ENCODE results near the gene GIMAP6.
"Not testable (repeated sequence)": the region's sequence is repeated elsewhere in the genome, so short reads cannot be mapped to it uniquely, and the experiment has no call there.

Gene GIMAP6

DNA sequence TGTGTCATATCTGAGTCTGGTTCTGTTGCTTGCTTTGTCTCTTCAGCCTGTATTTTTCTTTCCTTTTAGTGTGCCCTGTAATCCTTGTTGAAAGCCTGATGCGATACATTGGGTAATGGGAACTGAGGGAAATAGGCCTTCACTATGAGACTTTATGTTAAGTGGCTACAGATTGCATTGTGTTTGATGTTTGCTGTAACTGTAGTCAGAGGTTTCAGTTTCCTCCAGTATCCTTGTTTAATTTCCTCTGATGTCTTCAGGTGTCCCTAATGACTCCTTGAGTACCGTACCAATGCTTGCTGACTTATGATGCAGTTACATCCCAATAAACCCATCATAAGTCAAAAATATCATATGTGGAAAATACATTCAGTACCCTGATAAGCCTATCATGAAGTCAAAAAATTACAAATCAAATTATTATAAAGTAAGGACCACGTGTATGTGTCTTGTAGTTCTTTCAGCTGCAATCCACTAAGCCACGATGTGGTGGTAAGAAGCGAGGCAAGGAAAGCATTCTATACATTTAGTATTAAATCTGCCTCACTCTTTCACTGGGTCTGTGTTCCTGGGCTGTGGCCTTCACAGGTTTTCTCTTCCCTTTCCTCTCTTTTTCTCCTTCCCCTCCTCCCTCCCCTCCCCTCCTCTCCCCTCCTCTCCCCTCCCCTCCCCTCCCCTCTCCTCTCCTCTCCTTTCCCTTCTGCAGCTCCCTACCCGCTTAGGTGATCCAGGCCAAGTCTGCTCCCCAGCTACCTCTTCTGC, 13.3 kb upstream of the GIMAP6 start:
- no peak for DNase-seq (ENCODE audit: low read depth)

- no peak for DNase-seq (ENCODE audit: low read depth)
Measured at GRCh38 chr7:150642926-150643325, 10.7 kb upstream of the GIMAP6 start.

GRCh38 chr7:150641854-150642253, 9.7 kb upstream of the GIMAP6 start:
- no peak for DNase-seq (ENCODE audit: low read depth)

DNA sequence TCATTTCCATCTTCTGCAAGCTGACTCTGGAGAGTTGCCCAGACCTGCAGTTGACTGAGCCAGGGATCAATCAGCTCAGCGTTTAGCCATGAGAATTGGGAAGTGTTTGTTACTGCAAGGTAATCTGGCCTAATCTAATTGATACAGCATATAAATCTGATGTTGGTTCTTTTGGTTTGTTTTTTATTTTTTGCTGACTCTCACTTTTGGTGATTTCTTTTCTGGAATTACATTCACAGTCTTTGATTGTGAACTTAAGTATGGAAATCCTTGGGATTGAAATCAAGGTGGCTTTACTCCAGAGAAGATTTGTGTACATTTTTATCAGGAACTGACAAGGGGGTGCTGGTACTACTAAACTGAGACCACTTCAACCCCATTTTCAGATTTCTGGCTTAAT, 1.7 kb upstream of the GIMAP6 start:
- DNase-seq (ENCODE audit: low read depth): no peak

DNA sequence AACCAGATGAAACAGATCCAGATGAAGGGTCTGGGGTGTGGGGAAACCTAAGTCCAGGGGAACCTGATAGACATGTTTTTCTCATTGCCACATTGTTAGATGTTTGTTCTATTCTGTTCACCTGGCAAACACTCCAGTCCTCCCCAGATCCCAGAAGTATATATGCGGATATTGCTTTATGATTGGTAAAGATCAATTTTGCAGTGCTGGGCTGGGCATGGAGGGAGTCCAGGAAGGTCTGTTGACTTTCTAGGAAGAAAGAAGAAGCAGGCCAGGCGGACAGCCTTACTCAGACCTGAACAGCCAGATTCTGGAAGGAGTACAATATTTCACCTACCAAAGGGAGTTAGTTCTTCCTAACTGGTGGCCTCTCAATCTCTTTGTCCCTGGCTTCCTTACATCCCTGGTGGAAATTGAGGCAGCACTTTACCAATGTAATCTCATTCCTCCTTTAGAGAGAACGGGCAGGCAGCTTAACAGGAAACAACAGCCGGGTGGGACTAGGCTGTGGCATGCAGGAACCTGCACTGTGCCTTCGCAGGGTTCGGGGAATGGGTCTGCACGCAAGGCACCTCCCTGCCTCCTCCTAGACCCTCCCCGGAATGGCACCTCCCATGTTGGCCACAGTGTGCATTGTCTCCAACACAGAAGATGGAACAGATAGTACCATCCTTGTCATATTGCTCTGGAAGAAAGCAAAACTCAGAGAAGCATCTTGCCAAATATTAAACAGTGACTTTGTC, 930 bp downstream of the GIMAP6 start:
- DNase-seq (ENCODE audit: low read depth): peak; percentile 57

DNA sequence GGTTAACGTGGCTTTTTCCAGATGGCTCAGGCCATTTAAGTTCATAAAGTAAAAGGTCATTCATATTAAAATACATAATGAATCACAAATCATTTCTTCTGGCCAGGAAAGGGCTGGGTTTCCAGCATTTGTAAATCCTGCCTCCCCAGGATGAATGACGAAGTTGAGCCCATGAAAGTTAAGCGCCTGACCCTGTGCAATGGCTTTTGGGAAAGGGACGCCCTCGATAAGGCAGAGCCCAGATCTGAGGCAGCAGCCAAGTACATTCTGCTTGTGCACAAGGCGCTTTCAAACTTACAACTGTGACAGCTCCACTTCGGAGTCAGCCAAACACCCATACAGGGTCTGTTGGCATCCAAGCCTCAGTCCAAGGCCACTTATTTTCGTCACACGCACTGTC, 2.8 kb downstream of the GIMAP6 start:
- no peak for DNase-seq (ENCODE audit: low read depth)

DNA sequence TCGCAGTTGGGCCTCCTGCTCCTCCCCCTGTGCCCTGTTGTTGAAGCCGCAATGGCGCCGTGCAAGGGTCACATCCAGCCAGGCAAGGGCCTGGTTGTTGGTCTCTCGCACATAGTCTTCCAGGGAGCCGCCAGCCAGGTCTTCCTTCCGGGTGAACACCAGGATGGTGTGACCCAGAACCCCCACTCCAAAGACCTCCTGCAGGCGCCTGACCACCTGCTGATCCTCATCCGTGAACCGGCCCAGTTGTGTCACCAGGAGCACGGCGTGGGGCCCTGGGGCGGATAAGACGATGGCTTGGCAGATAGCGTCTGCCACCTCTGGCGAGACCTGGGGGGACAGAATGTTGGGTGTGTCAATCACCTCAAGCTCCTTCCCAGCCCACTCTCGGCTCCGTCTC, 4.2 kb downstream of the GIMAP6 start:
- no peak for DNase-seq (ENCODE audit: low read depth)

- DNase-seq (ENCODE audit: low read depth): no peak
Measured at GRCh38 chr7:150626696-150627095, 5.5 kb downstream of the GIMAP6 start.

- DNase-seq (ENCODE audit: low read depth): no peak
Measured at GRCh38 chr7:150621376-150621775, 10.8 kb downstream of the GIMAP6 start.

DNA sequence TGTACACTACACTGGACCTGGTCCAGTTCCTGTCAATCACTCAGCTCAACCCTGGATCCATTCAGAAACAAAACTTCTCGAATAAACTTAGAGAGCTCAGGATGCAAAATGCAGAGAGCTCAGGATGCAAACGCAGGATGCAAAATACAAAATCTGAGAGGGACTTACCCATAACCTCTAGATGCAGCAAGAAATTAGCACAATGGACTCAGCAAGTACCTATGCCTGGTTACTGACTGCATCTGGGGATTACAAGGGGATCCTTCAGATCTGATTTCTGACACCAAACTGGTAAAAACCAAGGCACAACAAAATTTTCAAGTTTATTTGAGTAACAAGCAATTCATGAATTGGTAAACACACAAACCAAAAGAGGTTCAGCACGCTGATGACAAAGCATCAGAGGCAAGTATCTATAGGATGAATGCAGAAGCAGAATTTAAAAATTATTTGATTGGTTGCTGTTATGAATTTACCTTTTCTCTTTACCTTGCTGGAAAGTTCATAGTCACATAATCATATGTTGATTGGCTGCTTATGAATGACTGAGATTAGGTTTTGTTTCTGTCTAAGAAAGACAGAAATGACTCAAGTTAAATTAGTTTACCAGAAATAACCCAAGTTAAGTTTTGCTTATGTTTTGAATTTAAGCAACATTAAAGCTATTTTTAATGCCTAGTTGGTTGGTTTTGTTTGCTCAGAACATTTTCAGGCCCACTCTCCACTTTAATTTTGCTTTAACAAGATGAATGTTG, 11.4 kb downstream of the GIMAP6 start:
- no peak for DNase-seq (ENCODE audit: low read depth)

GRCh38 chr7:150620061-150620460, 12.1 kb downstream of the GIMAP6 start:
- no peak for DNase-seq (ENCODE audit: low read depth)

GRCh38 chr7:150615221-150615755, 16.9 kb downstream of the GIMAP6 start:
- not testable (repeated sequence) for DNase-seq (ENCODE audit: low read depth)

- not testable (repeated sequence) for DNase-seq (ENCODE audit: low read depth)
Measured at GRCh38 chr7:150614426-150614825, 17.8 kb downstream of the GIMAP6 start.

DNA sequence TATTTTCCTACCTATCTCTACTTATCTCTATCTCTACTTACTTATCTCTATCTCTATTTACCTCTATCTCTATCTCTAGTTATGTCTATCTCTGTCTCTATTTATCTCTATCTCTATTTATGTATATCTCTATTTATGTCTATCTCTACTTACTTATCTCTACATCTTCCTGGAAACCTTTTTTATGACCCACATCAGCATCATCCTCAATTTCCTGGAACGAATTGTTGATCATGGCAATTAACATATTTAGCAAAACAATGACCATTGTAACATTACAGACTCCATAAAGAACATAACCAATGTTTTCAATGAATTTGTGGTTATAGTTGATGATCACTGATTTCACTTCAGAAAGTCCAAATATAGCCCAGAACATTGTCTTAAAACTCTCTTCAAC, 18.3 kb downstream of the GIMAP6 start:
- DNase-seq (ENCODE audit: low read depth): no peak

- no peak for DNase-seq (ENCODE audit: low read depth)
Measured at GRCh38 chr7:150612925-150613324, 19.3 kb downstream of the GIMAP6 start.

GRCh38 chr7:150610233-150610632, 22.0 kb downstream of the GIMAP6 start:
- DNase-seq (ENCODE audit: low read depth): no peak

DNA sequence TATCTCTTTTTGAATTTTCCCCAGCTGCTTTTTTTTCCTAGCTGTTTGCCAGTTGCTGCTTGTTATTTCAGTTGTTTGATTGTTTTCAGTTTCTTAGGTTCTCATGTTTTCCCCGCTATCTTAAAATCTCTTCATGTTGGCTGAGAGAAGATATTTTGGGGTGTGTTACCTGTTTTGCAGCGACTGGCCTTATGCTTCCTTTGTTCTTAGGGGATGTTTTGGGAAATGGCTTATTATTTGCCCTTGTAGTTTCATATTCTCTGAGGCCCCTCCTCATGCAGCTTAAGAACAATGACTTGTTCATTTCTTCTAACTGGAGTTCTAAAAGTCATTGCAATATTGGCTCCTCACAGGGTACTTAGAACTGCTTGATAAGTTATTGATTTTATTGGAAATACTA, 28.6 kb downstream of the GIMAP6 start:
- DNase-seq (ENCODE audit: low read depth): not testable (repeated sequence)

DNA sequence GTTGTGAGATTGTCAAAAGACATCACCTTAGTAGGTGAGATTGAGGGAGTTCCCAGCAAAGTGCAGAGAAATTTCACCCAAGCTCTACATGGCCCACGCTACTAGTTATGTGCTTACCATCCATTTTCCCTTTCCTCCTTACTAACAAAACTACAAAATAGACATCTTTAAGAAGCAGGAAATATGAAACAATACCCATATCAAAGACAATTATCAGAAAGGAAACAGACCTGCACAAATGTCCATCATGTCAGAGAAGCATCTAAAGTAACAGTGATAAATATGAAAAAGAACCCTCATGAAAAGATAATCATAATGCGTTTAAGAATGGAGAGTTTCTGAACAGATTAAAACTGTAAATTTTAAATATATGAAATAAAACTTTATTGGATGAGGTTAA, 36.8 kb downstream of the GIMAP6 start:
- DNase-seq (ENCODE audit: low read depth): no peak

- no peak for DNase-seq (ENCODE audit: low read depth)
Measured at GRCh38 chr7:150594805-150595204, 37.4 kb downstream of the GIMAP6 start.

GRCh38 chr7:150587551-150587950, 44.6 kb downstream of the GIMAP6 start:
- DNase-seq (ENCODE audit: low read depth): no peak

GRCh38 chr7:150586785-150587152, 45.4 kb downstream of the GIMAP6 start:
- no peak for DNase-seq (ENCODE audit: low read depth)

- DNase-seq (ENCODE audit: low read depth): no peak
Measured at GRCh38 chr7:150586068-150586784, 46.0 kb downstream of the GIMAP6 start.
